Activated CD8-positive, alpha-beta memory T cell treated with anti-CD3 and anti-CD28 coated beads for 4 hours (primary cell): ENCODE results near the gene MYH16.
"Not testable (repeated sequence)": the region's sequence is repeated elsewhere in the genome, so short reads cannot be mapped to it uniquely, and the experiment has no call there.

Experiments
- DNase-seq, 2 donors: peaks; one replicate each; pipeline ENCODE4 v3.0.0-alpha.2; 2020; ENCODE audit warnings: low read depth in 2 of 2

MYH16 gene

GRCh38 chr7:99272476-99273045 is at the start of gene MYH16:
Gene MYH16, plus strand, starts transcription at chr7:99272839.
- no peak for DNase-seq

GRCh38 chr7:99224263-99224898 is 48.3 kb upstream of the MYH16 start:
- DNase-seq, result not testable (repeated sequence)

GRCh38 chr7:99224899-99225265 is 47.8 kb upstream of the MYH16 start:
- no peak for DNase-seq

- DNase-seq, result no peak
Observed at GRCh38 chr7:99229234-99229633, 43.4 kb upstream of the MYH16 start.

GRCh38 chr7:99232082-99232770 is 40.4 kb upstream of the MYH16 start:
- no peak for DNase-seq

- not testable (repeated sequence) for DNase-seq
Observed at GRCh38 chr7:99232955-99233354, 39.7 kb upstream of the MYH16 start.

- DNase-seq, result no peak
Observed at GRCh38 chr7:99234185-99234584, 38.5 kb upstream of the MYH16 start.

- no peak for DNase-seq
Observed at GRCh38 chr7:99235925-99236324, 36.7 kb upstream of the MYH16 start.

- not testable (repeated sequence) for DNase-seq
Observed at GRCh38 chr7:99237876-99238275, 34.8 kb upstream of the MYH16 start.

GRCh38 chr7:99238558-99239341 is 33.9 kb upstream of the MYH16 start:
- DNase-seq, result no peak

GRCh38 chr7:99242682-99243081 is 30.0 kb upstream of the MYH16 start:
- no peak for DNase-seq

- no peak for DNase-seq
Observed at GRCh38 chr7:99243751-99244337, 28.8 kb upstream of the MYH16 start.

GRCh38 chr7:99244939-99245338 is 27.7 kb upstream of the MYH16 start:
- no peak for DNase-seq

- DNase-seq, result no peak
Observed at GRCh38 chr7:99248391-99249095, 24.1 kb upstream of the MYH16 start.

GRCh38 chr7:99249985-99250575 is 22.6 kb upstream of the MYH16 start:
- DNase-seq, result no peak

- DNase-seq, result no peak
Observed at GRCh38 chr7:99252166-99252895, 20.3 kb upstream of the MYH16 start.

- no peak for DNase-seq
Observed at GRCh38 chr7:99253369-99253768, 19.3 kb upstream of the MYH16 start.

- DNase-seq, result no peak
Observed at GRCh38 chr7:99254390-99254789, 18.2 kb upstream of the MYH16 start.

GRCh38 chr7:99255463-99255862 is 17.2 kb upstream of the MYH16 start:
- no peak for DNase-seq

- no peak for DNase-seq
Observed at GRCh38 chr7:99257065-99257464, 15.6 kb upstream of the MYH16 start.
